HepG2 (cell line): ENCODE data around the gene ZFAND2B. TPM values are rescaled to one million over a fixed set of nuclear protein-coding genes. Genes with fewer than 3 reads are reported as not detected.

ENCODE experiments used
- FOXP1 ChIP-seq, 2 experiments: fragments of 450-650 bp in 1 of 2; IDR thresholded peaks; 2 replicates each; pipeline ENCODE4 v1.6.1; 2017 to 2018; ENCODE audit warnings: antibody characterized with exemption in 1 of 2
- KLF9 ChIP-seq: IDR thresholded peaks from 2 replicates; pipeline ENCODE4 v1.6.1; 2016; ENCODE audit warnings: low read depth
- SOX6 ChIP-seq, 2 experiments: fragments of 450-650 bp in 1 of 2; sonication (generic) in 1 of 2; formaldehyde crosslinking in 1 of 2; IDR thresholded peaks; 2 replicates each; pipeline versions ENCODE4 v1.4.0 to v1.6.1; 2017 to 2020; ENCODE audit warnings: antibody characterized with exemption in 1 of 2, mild to moderate bottlenecking in 1 of 2, missing genetic modification reagents in 1 of 2
- ZFP37 ChIP-seq: sonication (generic); formaldehyde crosslinking; IDR thresholded peaks from 2 replicates; pipeline ENCODE4 v1.4.0; 2020; ENCODE audit warnings: missing genetic modification reagents, borderline replicate concordance
- ZNF12 ChIP-seq: sonication (generic); formaldehyde crosslinking; IDR thresholded peaks from 2 replicates; pipeline ENCODE4 v1.5.0; 2020; ENCODE audit warnings: missing genetic modification reagents
- ZNF136 ChIP-seq: sonication (generic); formaldehyde crosslinking; IDR thresholded peaks from 2 replicates; pipeline ENCODE4 v1.8.1; 2022; ENCODE audit warnings: low read depth, mild to moderate bottlenecking, moderate library complexity, missing genetic modification reagents
- ZNF260 ChIP-seq: sonication (generic); formaldehyde crosslinking; IDR thresholded peaks from 2 replicates; pipeline ENCODE4 v1.4.0; 2020; ENCODE audit warnings: missing genetic modification reagents, low read depth, mild to moderate bottlenecking, borderline replicate concordance
- ZNF549 ChIP-seq: sonication (generic); formaldehyde crosslinking; IDR thresholded peaks from 2 replicates; pipeline ENCODE4 v1.5.0; 2020; ENCODE audit warnings: missing genetic modification reagents
- ZNF563 ChIP-seq: sonication (generic); formaldehyde crosslinking; IDR thresholded peaks from 2 replicates; pipeline ENCODE4 v1.8.0; 2022; ENCODE audit warnings: mild to moderate bottlenecking, moderate library complexity, missing genetic modification reagents
- ZNF737 ChIP-seq: sonication (generic); formaldehyde crosslinking; IDR thresholded peaks from 2 replicates; pipeline ENCODE4 v1.5.0; 2020; ENCODE audit warnings: missing genetic modification reagents, mild to moderate bottlenecking, borderline replicate concordance
- ZSCAN30 ChIP-seq: sonication (generic); formaldehyde crosslinking; IDR thresholded peaks from 2 replicates; pipeline ENCODE4 v1.5.0; 2020; ENCODE audit warnings: mild to moderate bottlenecking, missing genetic modification reagents
- ZSCAN9 ChIP-seq: IDR thresholded peaks from 2 replicates; pipeline ENCODE4 v1.6.1; 2016; ENCODE audit warnings: borderline replicate concordance
- polyA plus RNA-seq, 8 experiments: library from polyadenylated mRNA; depleted of rRNA in 3 of 8; stranded (reverse) in 7 of 8; unstranded in 1 of 8; fragments of >200 nt; fragmentation: Illumina TruSeq in 4 of 8; extraction: Trizol in 4 of 8; gene quantifications; 2 replicates each; pipeline versions ENCODE4 v1.2.1 to v1.2.3, GENCODE V29; 2011 to 2016; ENCODE audit warnings: low read depth in 4 of 8, missing spikeins in 1 of 8, mixed read lengths in 1 of 8; ENCODE audit not compliant: insufficient read depth in 1 of 8
- total RNA-seq, 5 experiments: library from RNA; depleted of rRNA; stranded (reverse); fragments of >200 nt; fragmentation: Illumina TruSeq; extraction: Trizol; gene quantifications; 2 replicates each; pipeline ENCODE4 v1.2.3, GENCODE V29; 2016; ENCODE audit warnings: low read depth in 1 of 5
- TF ChIP-seq, protein P1 (sequence below): IDR thresholded peaks from 2 replicates; pipeline ENCODE4 v1.6.1; 2016; ENCODE audit warnings: missing compliant biosample characterization, missing genetic modification reagents, borderline replicate concordance
- TF ChIP-seq, protein P2 (sequence below): sonication (generic); formaldehyde crosslinking; IDR thresholded peaks from 2 replicates; pipeline ENCODE4 v1.8.0; 2023; ENCODE audit warnings: mild to moderate bottlenecking, missing genetic modification reagents
- TF ChIP-seq, protein P3 (sequence below): IDR thresholded peaks from 2 replicates; pipeline ENCODE4 v1.6.1; 2012; ENCODE audit warnings: low read length, improper control_type of control experiment
- TF ChIP-seq, protein P4 (sequence below): IDR thresholded peaks from 2 replicates; pipeline ENCODE4 v1.6.1; 2016; ENCODE audit warnings: control low read depth
- TF ChIP-seq, protein P5 (sequence below): sonication (generic); formaldehyde crosslinking; IDR thresholded peaks from 2 replicates; pipeline ENCODE4 v1.5.1; 2020; ENCODE audit warnings: missing genetic modification reagents, mild to moderate bottlenecking, borderline replicate concordance
- TF ChIP-seq, protein P6 (sequence below): sonication (generic); formaldehyde crosslinking; IDR thresholded peaks from 2 replicates; pipeline ENCODE4 v1.4.0; 2020; ENCODE audit warnings: missing genetic modification reagents

The ZFAND2B gene
- total and polyA plus RNA-seq, 2 of the 13 experiments (the other 11 are each of a cell fraction or from before 2014, with no cell fraction given): 53.3 to 115 TPM

DNA sequence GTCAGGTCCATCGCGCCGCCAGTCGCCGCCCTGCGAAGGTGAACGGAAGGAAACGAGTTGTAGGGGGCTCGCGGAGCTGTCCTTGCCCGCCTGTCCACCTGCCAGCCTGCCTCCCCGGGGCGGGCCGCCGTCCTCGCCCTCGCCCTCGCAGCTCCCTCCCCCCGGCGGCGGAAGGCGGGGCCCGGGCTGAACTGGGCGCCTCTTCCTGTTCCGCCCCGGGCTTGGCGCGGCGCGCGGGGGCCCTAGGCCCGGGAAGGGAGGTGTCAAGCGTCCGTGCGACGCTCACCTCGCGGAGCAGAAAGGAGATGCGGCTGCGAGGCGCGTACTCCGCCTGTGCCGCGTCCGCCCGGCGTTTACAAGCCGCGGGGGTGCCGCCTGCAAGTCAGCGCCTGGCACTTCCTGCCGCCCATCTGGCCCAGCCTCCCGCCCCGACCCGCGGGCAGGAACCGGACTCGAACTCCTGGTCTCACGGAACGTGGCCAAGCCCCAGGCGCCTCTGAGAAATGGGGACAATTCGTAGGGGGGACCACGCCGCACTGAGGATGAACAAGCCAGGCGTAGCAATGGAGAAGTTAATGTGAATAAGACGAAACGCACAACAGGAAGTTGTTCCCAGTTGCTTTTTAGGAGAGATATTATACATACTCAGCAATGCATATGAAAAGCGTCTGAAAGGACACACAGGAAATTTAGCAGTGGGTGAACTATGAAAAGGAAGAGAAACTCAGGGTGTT, 29.6 kb upstream of the ZFAND2B start, which contains the start of gene CNPPD1 (continued):
- TF ChIP-seq, protein P1, sequence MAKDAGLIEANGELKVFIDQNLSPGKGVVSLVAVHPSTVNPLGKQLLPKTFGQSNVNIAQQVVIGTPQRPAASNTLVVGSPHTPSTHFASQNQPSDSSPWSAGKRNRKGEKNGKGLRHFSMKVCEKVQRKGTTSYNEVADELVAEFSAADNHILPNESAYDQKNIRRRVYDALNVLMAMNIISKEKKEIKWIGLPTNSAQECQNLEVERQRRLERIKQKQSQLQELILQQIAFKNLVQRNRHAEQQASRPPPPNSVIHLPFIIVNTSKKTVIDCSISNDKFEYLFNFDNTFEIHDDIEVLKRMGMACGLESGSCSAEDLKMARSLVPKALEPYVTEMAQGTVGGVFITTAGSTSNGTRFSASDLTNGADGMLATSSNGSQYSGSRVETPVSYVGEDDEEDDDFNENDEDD (CRISPR knock-in tag): peak; percentile 99
- TF ChIP-seq ZNF737 (CRISPR knock-in tag): peak; percentile 83; the same call in 1 of the 2 replicates
- TF ChIP-seq ZSCAN9 (CRISPR knock-in tag): peak; percentile 92
- no peak for TF ChIP-seq FOXP1 (IDR thresholded peaks at IDR 0.05)
- peak; percentile 45 for TF ChIP-seq FOXP1 (CRISPR knock-in tag; IDR thresholded peaks at IDR 0.05)
- TF ChIP-seq SOX6 (IDR thresholded peaks at IDR 0.05): no peak
- TF ChIP-seq SOX6 (CRISPR knock-in tag; IDR thresholded peaks at IDR 0.05): peak; percentile 51
- TF ChIP-seq, protein P2, sequence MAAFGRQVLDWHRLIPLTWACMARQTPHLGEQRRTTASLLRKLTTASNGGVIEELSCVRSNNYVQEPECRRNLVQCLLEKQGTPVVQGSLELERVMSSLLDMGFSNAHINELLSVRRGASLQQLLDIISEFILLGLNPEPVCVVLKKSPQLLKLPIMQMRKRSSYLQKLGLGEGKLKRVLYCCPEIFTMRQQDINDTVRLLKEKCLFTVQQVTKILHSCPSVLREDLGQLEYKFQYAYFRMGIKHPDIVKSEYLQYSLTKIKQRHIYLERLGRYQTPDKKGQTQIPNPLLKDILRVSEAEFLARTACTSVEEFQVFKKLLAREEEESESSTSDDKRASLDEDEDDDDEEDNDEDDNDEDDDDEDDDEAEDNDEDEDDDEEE (CRISPR knock-in tag): no peak; the same call in 1 of the 2 replicates
- TF ChIP-seq ZNF136: no peak
- TF ChIP-seq, protein P3, sequence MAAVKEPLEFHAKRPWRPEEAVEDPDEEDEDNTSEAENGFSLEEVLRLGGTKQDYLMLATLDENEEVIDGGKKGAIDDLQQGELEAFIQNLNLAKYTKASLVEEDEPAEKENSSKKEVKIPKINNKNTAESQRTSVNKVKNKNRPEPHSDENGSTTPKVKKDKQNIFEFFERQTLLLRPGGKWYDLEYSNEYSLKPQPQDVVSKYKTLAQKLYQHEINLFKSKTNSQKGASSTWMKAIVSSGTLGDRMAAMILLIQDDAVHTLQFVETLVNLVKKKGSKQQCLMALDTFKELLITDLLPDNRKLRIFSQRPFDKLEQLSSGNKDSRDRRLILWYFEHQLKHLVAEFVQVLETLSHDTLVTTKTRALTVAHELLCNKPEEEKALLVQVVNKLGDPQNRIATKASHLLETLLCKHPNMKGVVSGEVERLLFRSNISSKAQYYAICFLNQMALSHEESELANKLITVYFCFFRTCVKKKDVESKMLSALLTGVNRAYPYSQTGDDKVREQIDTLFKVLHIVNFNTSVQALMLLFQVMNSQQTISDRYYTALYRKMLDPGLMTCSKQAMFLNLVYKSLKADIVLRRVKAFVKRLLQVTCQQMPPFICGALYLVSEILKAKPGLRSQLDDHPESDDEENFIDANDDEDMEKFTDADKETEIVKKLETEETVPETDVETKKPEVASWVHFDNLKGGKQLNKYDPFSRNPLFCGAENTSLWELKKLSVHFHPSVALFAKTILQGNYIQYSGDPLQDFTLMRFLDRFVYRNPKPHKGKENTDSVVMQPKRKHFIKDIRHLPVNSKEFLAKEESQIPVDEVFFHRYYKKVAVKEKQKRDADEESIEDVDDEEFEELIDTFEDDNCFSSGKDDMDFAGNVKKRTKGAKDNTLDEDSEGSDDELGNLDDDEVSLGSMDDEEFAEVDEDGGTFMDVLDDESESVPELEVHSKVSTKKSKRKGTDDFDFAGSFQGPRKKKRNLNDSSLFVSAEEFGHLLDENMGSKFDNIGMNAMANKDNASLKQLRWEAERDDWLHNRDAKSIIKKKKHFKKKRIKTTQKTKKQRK: no peak
- TF ChIP-seq ZNF549 (CRISPR knock-in tag): peak; percentile 73; the same call in 1 of the 2 replicates
- TF ChIP-seq, protein P4, sequence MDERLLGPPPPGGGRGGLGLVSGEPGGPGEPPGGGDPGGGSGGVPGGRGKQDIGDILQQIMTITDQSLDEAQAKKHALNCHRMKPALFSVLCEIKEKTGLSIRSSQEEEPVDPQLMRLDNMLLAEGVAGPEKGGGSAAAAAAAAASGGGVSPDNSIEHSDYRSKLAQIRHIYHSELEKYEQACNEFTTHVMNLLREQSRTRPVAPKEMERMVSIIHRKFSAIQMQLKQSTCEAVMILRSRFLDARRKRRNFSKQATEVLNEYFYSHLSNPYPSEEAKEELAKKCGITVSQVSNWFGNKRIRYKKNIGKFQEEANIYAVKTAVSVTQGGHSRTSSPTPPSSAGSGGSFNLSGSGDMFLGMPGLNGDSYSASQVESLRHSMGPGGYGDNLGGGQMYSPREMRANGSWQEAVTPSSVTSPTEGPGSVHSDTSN (CRISPR knock-in tag): no peak
- TF ChIP-seq, protein P5, sequence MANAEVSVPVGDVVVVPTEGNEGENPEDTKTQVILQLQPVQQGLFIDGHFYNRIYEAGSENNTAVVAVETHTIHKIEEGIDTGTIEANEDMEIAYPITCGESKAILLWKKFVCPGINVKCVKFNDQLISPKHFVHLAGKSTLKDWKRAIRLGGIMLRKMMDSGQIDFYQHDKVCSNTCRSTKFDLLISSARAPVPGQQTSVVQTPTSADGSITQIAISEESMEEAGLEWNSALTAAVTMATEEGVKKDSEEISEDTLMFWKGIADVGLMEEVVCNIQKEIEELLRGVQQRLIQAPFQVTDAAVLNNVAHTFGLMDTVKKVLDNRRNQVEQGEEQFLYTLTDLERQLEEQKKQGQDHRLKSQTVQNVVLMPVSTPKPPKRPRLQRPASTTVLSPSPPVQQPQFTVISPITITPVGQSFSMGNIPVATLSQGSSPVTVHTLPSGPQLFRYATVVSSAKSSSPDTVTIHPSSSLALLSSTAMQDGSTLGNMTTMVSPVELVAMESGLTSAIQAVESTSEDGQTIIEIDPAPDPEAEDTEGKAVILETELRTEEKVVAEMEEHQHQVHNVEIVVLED (CRISPR knock-in tag): peak; percentile 90
- TF ChIP-seq ZNF12: peak; percentile 76
- TF ChIP-seq ZNF563: peak; percentile 98
- no peak for TF ChIP-seq ZNF260
- peak; percentile 85 for TF ChIP-seq ZFP37 (CRISPR knock-in tag)
- TF ChIP-seq KLF9 (CRISPR knock-in tag): no peak
- TF ChIP-seq, protein P6, sequence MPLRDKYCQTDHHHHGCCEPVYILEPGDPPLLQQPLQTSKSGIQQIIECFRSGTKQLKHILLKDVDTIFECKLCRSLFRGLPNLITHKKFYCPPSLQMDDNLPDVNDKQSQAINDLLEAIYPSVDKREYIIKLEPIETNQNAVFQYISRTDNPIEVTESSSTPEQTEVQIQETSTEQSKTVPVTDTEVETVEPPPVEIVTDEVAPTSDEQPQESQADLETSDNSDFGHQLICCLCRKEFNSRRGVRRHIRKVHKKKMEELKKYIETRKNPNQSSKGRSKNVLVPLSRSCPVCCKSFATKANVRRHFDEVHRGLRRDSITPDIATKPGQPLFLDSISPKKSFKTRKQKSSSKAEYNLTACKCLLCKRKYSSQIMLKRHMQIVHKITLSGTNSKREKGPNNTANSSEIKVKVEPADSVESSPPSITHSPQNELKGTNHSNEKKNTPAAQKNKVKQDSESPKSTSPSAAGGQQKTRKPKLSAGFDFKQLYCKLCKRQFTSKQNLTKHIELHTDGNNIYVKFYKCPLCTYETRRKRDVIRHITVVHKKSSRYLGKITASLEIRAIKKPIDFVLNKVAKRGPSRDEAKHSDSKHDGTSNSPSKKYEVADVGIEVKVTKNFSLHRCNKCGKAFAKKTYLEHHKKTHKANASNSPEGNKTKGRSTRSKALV: peak; percentile 86; the same call in 1 of the 2 replicates
- peak; percentile 88 for TF ChIP-seq ZSCAN30 (CRISPR knock-in tag)
